Thyroid gland (tissue), 4 donors: ENCODE measurements around the gene MRPL37. TPM values are rescaled to one million over a fixed set of nuclear protein-coding genes. Genes with fewer than 3 reads are reported as not detected.
A peak's percentile ranks its signal among the peaks of the same experiment; 100 is the strongest.

Experiments used
- DNase-seq, 2 donors: peaks; one replicate each; pipeline ENCODE4 v3.0.0-alpha.2; 2019
- H3K27ac ChIP-seq, 3 donors: fragments of 200-600 bp; sonication (generic); 1 replicate in 2 of 3; 2 replicates in 1 of 3; pipeline ENCODE4 v1.5.1; 2016 to 2019; ENCODE audit warnings: mild to moderate bottlenecking in 1 of 3, moderate library complexity in 1 of 3
- H3K27me3 ChIP-seq: fragments of 200-600 bp; sonication (generic); one replicate; pipeline ENCODE4 v1.5.1; 2019
- H3K36me3 ChIP-seq, 2 donors: fragments of 200-600 bp; sonication (generic); one replicate each; pipeline ENCODE4 v1.5.1; 2016 to 2019
- H3K4me1 ChIP-seq, 2 donors: fragments of 200-600 bp; sonication (generic); one replicate each; pipeline ENCODE4 v1.5.1; 2017 to 2019
- H3K4me3 ChIP-seq, 3 donors: fragments of 200-600 bp; sonication (generic); replicated peaks in 1 of 3; 1 replicate in 2 of 3; 2 replicates in 1 of 3; pipeline ENCODE4 v1.5.1; 2016; ENCODE audit warnings: mild to moderate bottlenecking in 1 of 3
- H3K9me3 ChIP-seq: fragments of 200-600 bp; sonication (generic); one replicate; pipeline ENCODE4 v1.5.1; 2017
- CTCF ChIP-seq, 6 experiments: fragments of 200-600 bp in 3 of 6; fragments of 450-650 bp in 3 of 6; sonication (generic) in 3 of 6; IDR thresholded peaks; one replicate each; pipeline ENCODE4 v1.5.1; 2016 to 2019; ENCODE audit warnings: antibody characterized with exemption in 6 of 6, mild to moderate bottlenecking in 2 of 6, inconsistent platforms in 1 of 6, moderate library complexity in 1 of 6
- POLR2A ChIP-seq, 2 donors: fragments of 450-650 bp; IDR thresholded peaks; one replicate each; pipeline ENCODE4 v1.6.1; 2017; ENCODE audit warnings: antibody characterized with exemption in 2 of 2, mild to moderate bottlenecking in 2 of 2, moderate library complexity in 1 of 2
- WGBS, 2 donors: methylation state at CpG; one replicate each; pipeline ENCODE4 v1.1.5; 2017; 5-methylcytosine and 5-hydroxymethylcytosine counted together
- intact Hi-C: fragments of 100-400 bp; cut with DNase I; formaldehyde crosslinking; loops from one replicate; pipeline ENCODE4 v1.15.1; 2023
- total RNA-seq, 4 donors: library from RNA; depleted of rRNA; stranded (reverse); fragments of >200 nt; gene quantifications; one replicate each; pipeline ENCODE4 v1.2.3, GENCODE V29; 2016

Gene MRPL37
- total RNA-seq, 4 donors from 2014 or later: 29.8 to 71.3 (median 48.0) TPM

DNA sequence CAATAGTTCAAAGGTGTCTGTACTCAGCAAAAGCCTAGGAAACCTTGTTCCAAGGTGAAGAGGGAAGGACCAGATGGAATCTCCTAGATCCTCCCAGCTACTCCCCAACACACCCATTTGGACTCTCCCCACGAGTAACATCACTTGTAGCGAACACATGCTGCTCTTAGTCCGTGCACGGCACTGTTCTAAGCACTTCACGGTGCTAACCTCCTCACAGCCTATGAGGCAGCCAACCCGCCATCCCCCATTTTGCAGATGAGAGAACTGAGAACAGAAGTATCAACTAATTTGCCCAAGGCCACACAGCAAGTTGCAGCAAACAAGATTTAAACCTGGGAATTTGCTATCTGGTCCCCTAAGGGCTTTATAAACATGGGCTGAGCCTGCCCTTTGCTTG, 24.3 kb downstream of the MRPL37 start:
- H3K4me3 ChIP-seq: no peak overlapping the region
- DNase-seq: no peak
- no peaks in the 10 kb centered on the region for H3K36me3 ChIP-seq
- H3K9me3 ChIP-seq: no peaks in the 10 kb centered on the region
- no peak for TF ChIP-seq POLR2A (IDR thresholded peaks at IDR 0.05)
- no peak for TF ChIP-seq CTCF (IDR thresholded peaks at IDR 0.05)
- H3K4me1 ChIP-seq: peaks cover 26 to 36% of the 10 kb centered on the region in 2 donors
- no peaks in the 10 kb centered on the region for H3K27me3 ChIP-seq
- intact Hi-C loops: no loop called here
- 95 to 96% methylated on average over 6 of the region's 6 CpGs for WGBS, 2 donors
- H3K27ac ChIP-seq: no peak overlapping the region

GRCh38 chr1:54225378-54225777, 25.4 kb downstream of the MRPL37 start:
- WGBS, 2 donors: 86 to 90% methylated on average over 6 of the region's 6 CpGs
- Histone ChIP-seq H3K4me3 (no peak overlapping the region), H3K27ac (no peak overlapping the region), H3K27me3 (no peaks in the 10 kb centered on the region), H3K4me1 (peaks cover 16 to 25% of the 10 kb centered on the region in 2 donors), H3K36me3 (no peaks in the 10 kb centered on the region), H3K9me3 (no peaks in the 10 kb centered on the region)
- TF ChIP-seq CTCF (IDR thresholded peaks at IDR 0.05) (no peak), POLR2A (IDR thresholded peaks at IDR 0.05) (no peak)
- DNase-seq: no peak
- intact Hi-C loops: no loop called here

GRCh38 chr1:54225986-54226559, 26.1 kb downstream of the MRPL37 start:
- H3K4me1 ChIP-seq: peaks cover 16 to 23% of the 10 kb centered on the region in 2 donors
- 88 to 90% methylated on average over 20 of the region's 20 CpGs for WGBS, 2 donors
- intact Hi-C loops: no loop called here

GRCh38 chr1:54227091-54227602, 27.2 kb downstream of the MRPL37 start:
- TF ChIP-seq CTCF (IDR thresholded peaks at IDR 0.05) (no peak), POLR2A (IDR thresholded peaks at IDR 0.05) (no peak)
- H3K4me3 ChIP-seq: no peak overlapping the region
- H3K9me3 ChIP-seq: no peaks in the 10 kb centered on the region
- intact Hi-C loops: no loop called here
- peak overlapping the region in 1 of 3 donors; percentile 54 for H3K27ac ChIP-seq
- peaks cover 16 to 23% of the 10 kb centered on the region in 2 donors for H3K4me1 ChIP-seq
- H3K36me3 ChIP-seq: no peaks in the 10 kb centered on the region
- no peaks in the 10 kb centered on the region for H3K27me3 ChIP-seq
- DNase-seq: peak; percentile 77 to 79
- WGBS, 2 donors: 43 to 48% methylated on average over 5 to 8 of the region's 8 CpGs

More at GRCh38 chr1:54225986-54226559, 26.1 kb downstream of the MRPL37 start:
- Histone ChIP-seq H3K27ac (no peak overlapping the region), H3K9me3 (no peaks in the 10 kb centered on the region), H3K27me3 (no peaks in the 10 kb centered on the region), H3K36me3 (no peaks in the 10 kb centered on the region), H3K4me3 (no peak overlapping the region)
- TF ChIP-seq POLR2A (IDR thresholded peaks at IDR 0.05) (no peak), CTCF (IDR thresholded peaks at IDR 0.05) (no peak)
- DNase-seq: no peak

DNA sequence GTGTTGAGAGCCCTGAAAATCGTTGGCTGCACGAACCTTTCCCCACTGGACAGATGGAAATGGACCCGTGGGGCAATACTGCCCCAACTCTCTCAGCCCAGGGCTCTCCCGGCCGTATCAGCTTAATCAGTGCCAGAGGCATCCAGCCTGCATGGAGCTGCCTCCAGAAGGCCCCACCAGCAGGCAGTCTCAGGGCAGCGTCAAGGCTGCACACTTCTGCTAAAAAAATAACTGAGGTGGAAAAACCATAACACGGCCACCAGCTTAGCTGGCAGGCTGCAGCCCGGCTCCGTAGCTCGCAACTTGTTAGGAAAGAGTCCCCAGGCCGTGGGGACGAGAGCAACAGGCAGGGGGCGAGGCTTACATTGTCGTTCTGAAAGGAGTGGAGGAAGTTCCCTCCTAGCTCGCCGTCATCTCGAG, 27.9 kb downstream of the MRPL37 start:
- Histone ChIP-seq H3K27ac (peak overlapping the region; percentile 12 to 55 (median 54)), H3K27me3 (no peaks in the 10 kb centered on the region)
- WGBS, 2 donors: 21 to 28% methylated on average over 17 of the region's 17 CpGs

More for the DNA sequence above, 27.9 kb downstream of the MRPL37 start:
- no peak overlapping the region for H3K4me3 ChIP-seq
- DNase-seq: peak; percentile 74 to 78
- TF ChIP-seq POLR2A (IDR thresholded peaks at IDR 0.05) (no peak), CTCF (IDR thresholded peaks at IDR 0.05) (peak in 2 of 6 experiments; percentile 16 to 25)
- H3K9me3 ChIP-seq: no peaks in the 10 kb centered on the region
- intact Hi-C loops: no loop called here
- H3K36me3 ChIP-seq: no peaks in the 10 kb centered on the region
- peaks cover 16 to 23% of the 10 kb centered on the region in 2 donors for H3K4me1 ChIP-seq
